ENCODE data around the gene PLEKHN1.

DNA sequence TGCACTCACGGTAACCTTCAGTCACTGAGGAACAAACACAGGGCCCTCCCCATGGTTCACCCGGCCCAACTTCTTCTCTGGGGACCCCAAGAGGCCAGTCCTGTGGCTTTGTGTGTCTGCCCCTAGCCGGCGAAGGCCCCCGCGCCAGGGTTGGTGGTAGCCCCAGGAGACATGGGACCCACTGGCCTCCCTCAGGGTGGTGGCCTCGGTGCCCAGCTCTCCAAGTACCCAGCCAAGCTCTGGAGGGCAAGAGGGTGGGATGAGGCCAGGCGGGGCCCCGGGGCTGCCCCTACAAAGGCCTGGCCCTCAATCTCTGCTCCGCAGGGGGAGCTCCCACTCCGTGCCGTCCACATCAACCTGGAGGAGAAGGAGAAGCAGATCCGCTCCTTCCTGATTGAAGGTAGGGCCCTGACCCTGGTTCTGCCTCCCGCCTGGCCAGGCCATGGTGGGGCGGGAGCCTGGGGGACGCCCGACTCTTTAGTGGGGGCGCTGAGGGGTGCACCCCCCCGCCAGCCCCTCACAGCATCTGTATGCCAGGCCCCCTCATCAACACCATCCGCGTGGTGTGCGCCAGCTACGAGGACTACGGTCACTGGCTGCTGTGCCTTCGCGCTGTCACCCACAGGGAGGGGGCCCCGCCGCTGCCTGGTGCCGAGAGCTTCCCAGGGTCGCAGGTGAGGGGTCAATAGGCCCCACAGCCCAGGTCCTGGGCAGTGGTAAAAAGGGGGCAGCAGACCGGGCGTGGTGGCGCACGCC lies 5.6 kb downstream of the PLEKHN1 start:
- TF ChIP-seq, protein P1, sequence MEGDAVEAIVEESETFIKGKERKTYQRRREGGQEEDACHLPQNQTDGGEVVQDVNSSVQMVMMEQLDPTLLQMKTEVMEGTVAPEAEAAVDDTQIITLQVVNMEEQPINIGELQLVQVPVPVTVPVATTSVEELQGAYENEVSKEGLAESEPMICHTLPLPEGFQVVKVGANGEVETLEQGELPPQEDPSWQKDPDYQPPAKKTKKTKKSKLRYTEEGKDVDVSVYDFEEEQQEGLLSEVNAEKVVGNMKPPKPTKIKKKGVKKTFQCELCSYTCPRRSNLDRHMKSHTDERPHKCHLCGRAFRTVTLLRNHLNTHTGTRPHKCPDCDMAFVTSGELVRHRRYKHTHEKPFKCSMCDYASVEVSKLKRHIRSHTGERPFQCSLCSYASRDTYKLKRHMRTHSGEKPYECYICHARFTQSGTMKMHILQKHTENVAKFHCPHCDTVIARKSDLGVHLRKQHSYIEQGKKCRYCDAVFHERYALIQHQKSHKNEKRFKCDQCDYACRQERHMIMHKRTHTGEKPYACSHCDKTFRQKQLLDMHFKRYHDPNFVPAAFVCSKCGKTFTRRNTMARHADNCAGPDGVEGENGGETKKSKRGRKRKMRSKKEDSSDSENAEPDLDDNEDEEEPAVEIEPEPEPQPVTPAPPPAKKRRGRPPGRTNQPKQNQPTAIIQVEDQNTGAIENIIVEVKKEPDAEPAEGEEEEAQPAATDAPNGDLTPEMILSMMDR (IDR thresholded peaks at IDR 0.05), result no peak
- TF ChIP-seq POLR2AphosphoS5 (IDR thresholded peaks at IDR 0.05) (no peak), POLR2A (IDR thresholded peaks at IDR 0.05) (no peak)
